ENCODE data around the gene GP9.
"Not testable (repeated sequence)": the region's sequence is repeated elsewhere in the genome, so short reads cannot be mapped to it uniquely, and the experiment has no call there.

GP9 gene

DNA sequence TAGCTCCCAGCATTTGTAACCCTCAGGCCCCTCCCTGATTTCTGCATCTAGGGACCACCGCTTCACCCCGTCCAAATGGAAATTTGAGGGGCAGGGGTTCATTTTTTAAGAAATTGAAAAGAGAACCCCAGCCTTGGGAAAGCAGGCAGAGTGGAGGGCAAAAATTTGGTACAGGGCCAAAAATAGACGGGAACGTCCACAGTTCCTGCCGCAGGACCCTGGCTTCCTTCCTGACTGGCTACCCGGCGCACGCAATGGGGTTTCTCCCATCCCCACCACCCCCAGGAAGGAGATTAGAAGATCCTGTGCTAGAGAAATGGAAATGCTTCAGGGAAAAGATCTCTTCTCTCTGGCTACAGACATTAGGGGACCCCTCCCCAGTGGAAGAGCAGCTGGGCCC lies 20.9 kb downstream of the GP9 start:
- DNase-seq: no peak

DNA sequence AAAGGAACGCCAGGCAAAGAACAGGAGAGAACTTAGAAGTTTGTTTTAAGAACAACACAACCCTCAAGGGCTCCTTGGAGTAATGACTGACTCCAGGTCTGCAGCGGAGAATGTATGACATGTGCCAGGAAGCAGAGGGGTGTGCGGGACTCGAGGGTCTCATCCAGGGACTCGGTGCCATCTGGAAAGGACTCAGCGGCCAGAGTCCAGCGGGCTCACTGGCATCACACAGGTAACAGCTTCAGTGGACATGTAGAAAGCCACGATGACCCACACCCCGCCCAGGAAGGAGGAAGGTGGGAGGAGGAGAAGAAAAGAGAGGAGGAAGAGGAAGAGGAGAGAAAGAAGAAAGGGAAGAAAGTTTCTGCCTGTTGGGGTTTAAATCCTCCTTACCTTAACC lies 21.4 kb downstream of the GP9 start:
- DNase-seq: no peak

- DNase-seq: no peak
Observed at GRCh38 chr3:129084501-129084900, 23.9 kb downstream of the GP9 start.

DNA sequence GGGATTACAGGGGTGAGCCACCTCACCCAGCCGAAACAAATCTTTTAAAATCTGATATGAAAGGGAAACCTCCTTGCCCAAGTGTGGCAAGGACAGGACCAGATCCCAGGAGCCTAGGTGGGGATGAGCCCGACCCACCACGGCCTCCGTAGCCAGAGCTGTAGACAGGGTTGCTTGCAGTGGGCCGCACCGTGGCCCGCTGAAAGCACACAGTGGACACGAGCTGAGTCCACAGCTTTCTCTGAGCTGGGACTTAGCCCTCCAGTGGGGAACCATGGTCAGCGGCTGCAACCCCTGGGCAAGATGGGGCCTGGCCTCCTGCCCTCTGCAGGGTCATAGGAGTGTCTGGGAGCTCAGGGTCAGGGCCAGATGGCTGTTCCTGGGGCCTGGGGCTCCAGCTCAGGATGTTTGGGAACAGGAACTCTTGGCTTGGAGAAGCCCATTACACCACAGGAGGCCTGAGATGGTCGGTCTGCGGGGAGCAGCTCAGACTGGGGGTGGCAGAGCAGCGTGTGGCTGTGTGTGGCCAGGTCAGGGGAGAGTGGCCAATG lies 24.7 kb downstream of the GP9 start:
- DNase-seq: no peak

DNA sequence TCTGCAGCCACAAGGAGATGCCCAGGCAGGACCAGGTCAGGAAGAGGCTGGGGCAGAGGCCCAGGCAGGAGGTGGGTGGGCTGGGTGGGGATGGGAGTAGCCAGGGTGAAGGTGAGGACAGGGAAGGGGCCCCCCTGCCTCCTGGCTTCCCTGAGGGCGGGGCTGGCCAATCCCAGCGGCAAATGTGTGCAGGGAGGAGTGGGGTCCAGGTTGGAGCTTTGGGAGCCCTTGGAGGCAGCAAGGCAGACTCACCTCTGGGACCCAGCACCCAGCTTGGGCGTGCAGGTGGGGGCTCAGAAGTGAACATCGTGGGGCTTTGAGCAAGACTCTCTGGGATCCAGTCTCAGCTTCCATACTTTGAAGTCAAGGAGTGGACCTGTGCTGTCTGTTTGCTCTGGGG lies 25.2 kb downstream of the GP9 start:
- no peak for DNase-seq

- no peak for DNase-seq
Observed at GRCh38 chr3:129087138-129087702, 26.6 kb downstream of the GP9 start.

DNA sequence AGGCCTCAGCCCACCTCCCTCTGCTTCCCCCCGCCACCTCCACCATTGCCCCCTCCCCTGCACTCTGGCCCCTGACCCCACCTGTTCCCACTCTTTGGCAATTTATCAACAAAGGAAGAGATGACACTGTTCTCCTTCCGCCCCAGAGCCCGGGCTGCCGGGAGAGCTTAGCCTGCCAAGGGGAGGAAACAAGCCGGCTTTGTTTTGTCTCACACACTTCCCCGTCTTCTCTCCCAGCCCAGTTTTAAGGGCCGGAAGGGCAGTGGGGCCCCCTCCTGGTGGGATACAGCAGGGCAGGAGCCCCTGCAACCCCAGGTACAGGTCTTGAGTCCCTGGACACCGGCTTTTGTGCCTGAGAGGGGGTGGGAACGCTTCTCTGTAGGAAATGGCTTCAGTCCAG lies 27.3 kb downstream of the GP9 start:
- DNase-seq: not testable (repeated sequence)

GRCh38 chr3:129088312-129088711 lies 27.7 kb downstream of the GP9 start:
- DNase-seq: not testable (repeated sequence)

GRCh38 chr3:129095285-129095684 lies 34.7 kb downstream of the GP9 start:
- no peak for DNase-seq

DNA sequence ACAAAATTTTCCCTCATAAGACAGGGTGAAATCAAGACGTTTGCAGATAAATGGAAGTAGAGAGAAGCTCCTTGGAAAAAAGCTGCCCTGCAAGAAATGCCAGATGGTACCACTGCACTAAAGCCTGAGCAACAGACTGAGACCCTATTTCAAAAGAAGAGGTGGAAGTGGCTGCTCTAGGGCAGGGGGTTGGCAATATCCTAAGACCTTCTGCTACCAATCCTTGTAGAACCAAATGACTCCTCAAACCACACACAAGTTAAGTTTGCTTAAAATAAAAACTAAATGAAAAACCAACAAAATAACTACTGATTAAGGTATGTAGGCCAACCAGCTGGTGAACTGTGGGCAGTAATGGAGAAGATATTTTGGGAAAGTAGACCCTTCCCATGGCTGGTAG lies 39.7 kb downstream of the GP9 start:
- no peak for DNase-seq

DNA sequence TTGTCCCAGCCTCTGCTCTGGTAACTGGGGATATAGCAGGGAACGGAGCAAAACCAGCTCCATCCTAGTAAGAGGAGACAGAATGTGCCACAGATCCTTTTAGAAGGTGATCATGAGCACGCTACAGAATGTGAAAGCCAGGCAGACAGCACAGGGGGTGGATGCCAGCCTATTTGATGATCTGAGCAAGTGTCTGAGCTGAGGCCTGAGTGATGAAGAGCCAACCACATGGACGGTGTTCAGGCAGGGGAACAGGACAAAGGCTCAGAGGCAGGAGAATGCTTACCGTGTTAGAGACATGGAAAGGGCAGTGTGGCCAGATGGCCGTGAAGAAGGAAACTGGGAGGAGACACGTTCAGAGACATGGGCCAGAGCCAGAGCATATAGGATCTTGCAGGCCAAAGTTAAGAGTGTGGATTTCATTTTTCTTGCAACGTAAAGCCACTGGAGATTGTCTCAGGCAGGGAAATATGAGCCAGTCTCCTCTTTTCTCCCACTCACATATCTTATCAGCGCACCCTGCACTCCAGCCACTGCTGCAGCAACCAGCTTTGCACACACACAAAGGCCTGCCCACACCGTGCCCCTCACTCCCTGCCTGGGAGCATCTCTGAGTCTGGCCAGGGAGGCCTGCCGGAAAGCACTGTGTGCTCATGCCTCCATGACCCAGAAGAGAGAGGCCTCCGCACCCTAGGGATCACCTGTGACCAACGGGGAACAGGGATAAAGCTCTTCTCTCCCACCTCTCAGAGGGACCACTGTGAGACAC lies 41.0 kb downstream of the GP9 start:
- no peak for DNase-seq

GRCh38 chr3:129103296-129103695 lies 42.7 kb downstream of the GP9 start:
- no peak for DNase-seq

- no peak for DNase-seq
Observed at GRCh38 chr3:129104051-129104450, 43.5 kb downstream of the GP9 start.

DNA sequence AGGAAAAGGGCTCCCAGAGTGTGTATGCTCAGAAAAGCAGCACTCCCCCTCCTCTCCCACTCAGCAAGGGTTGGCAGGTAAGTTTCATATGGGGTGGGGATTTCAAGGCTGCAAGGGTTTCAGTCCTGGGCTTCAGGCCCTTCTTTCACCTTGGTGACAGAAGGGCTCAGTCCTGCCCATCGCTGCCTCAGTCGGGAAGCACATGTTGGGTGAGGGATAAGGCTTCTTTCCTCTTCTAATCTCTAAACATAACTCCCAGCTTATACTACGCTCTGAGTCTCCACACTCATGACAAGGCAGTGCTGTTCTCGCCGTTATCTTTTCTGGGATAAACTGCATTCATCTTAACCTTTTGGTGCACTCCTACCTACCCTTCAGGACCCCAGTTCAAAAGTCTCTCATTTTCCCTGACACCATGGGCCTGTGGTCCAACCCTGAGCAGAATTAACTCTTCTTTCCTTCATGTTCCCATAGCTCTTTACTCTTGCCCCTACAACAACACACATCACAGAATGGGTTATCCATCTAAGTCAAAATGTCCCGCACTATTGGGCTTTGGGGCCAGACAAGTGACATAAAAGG lies 44.0 kb downstream of the GP9 start:
- no peak for DNase-seq

- DNase-seq: no peak
Observed at GRCh38 chr3:129105862-129106261, 45.3 kb downstream of the GP9 start.

- DNase-seq: no peak
Observed at GRCh38 chr3:129106320-129106719, 45.7 kb downstream of the GP9 start.

DNA sequence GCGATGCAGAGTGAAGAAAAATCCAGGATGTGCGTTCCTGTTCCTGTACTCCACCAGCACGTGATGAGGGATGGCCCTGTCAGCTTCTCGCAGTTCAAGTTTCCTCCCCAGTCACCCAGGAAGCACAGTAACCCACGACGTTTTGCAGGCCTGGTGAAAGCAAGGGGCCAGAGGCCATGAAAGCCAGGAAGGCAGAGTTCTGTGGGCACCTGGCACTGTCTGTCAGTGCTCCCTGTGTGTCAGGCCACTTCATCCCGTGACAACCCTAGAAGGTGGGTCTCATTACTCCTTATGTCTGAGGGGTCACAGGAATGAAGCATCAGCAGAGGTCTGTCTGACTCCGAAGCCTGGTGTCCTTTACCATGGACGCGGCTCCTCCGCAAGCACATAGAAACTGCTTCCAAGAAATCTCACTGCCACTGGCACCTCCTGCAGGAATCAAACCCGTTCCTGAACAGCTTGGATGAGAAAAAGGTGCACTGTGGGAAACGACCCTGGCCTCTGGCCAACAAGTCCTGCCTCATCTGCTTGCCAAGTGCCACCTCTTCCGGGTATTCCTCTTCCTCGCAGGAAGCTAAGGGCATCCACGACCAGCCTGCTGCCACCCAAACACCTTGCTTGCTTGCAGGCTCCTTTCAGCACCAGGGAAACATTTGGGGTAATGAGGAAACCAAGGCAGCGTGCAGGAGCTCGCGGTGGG lies 46.4 kb downstream of the GP9 start:
- DNase-seq: no peak

DNA sequence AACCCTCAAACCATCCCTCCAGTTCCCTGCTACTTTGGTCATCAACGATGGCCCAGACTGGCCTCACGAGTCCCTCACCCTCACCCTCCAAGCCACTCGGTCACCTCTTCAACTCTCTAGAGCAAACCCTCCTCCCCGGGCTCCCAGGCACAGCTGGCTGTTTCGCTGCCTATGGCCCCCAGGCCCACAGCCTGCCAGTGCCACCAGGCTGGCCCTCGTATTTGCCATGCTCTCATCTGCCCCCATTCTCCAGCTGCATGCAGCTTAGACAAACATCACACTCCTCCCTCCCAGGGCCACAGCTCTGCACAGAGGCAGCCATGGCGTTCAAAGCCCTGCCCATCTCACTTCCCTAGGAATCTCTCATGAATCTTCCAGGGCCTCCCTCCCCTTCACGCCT lies 47.2 kb downstream of the GP9 start:
- no peak for DNase-seq

DNA sequence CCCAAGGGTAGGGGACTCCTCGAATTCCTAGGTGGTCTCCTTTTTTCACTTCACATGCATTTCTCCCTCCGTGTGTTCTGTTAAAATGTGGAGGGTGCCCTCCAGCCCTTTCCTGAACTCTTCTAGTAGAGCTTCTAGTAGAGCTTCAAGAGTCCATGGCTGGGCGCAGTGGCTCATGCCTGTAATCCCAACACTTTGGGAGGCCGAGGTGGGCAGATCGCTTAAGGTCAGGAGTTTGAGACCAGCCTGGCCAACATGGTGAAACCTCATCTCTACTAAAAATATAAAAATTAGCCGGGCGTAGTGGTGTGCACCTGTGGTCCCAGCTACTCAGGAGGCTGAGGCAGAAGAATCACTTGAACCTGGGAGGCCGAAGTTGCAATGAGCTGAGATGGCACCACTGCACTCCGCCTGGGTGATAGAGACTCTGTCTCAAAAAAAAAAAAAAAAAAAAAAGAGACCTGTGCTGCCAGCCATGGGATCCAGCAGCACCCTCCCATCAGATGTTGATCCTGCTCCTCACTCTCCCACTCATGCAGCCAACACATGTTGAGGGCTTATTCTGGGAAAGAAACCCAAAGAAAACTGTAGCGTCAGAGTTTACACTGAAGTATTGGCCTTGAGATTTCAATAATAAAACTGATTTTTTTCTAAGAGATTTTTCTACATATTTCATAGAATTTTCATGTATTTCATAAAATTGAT lies 50.6 kb downstream of the GP9 start:
- DNase-seq: not testable (repeated sequence)
